Measurements from ENCODE around the gene KCNF1. TPM values are rescaled to one million over a fixed set of nuclear protein-coding genes. Genes with fewer than 3 reads are reported as not detected.

Gene KCNF1
- total RNA-seq, 1 experiment from 2014 or later, result 1.2 TPM

- Mint-ChIP-seq H3K27ac (no peak overlapping the region), H3K27me3 (ENCODE audit: low read depth) (no peaks in the 10 kb centered on the region; the same call in 1 of the 2 replicates), H3K4me1 (peaks cover 49% of the 10 kb centered on the region), H3K36me3 (no peaks in the 10 kb centered on the region), H3K9me3 (peaks cover 9% of the 10 kb centered on the region; the same call in 1 of the 2 replicates), H3K4me3 (no peak overlapping the region)
- ChIA-PET POLR2A (no interaction called here), CTCF (interaction anchor here (0.7 to 1.9 kb wide), 19 partner anchors 11 to 253 kb away, joined by 3 to 14 read pairs (median 5); partner anchors contain the start of gene KCNF1)
- no peak for DNase-seq (ENCODE audit: low spot score)
- ATAC-seq, result peak; percentile 23
- no peak for TF ChIP-seq RORB (CRISPR knock-in tag; IDR thresholded peaks at IDR 0.05)
- TF ChIP-seq, protein P1, sequence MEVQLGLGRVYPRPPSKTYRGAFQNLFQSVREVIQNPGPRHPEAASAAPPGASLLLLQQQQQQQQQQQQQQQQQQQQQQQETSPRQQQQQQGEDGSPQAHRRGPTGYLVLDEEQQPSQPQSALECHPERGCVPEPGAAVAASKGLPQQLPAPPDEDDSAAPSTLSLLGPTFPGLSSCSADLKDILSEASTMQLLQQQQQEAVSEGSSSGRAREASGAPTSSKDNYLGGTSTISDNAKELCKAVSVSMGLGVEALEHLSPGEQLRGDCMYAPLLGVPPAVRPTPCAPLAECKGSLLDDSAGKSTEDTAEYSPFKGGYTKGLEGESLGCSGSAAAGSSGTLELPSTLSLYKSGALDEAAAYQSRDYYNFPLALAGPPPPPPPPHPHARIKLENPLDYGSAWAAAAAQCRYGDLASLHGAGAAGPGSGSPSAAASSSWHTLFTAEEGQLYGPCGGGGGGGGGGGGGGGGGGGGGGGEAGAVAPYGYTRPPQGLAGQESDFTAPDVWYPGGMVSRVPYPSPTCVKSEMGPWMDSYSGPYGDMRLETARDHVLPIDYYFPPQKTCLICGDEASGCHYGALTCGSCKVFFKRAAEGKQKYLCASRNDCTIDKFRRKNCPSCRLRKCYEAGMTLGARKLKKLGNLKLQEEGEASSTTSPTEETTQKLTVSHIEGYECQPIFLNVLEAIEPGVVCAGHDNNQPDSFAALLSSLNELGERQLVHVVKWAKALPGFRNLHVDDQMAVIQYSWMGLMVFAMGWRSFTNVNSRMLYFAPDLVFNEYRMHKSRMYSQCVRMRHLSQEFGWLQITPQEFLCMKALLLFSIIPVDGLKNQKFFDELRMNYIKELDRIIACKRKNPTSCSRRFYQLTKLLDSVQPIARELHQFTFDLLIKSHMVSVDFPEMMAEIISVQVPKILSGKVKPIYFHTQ (CRISPR knock-in tag; IDR thresholded peaks at IDR 0.05), result no peak
- TF ChIP-seq TEAD4 (CRISPR knock-in tag; IDR thresholded peaks at IDR 0.05), result no peak
- no peak for TF ChIP-seq FOXK1 (CRISPR knock-in tag; IDR thresholded peaks at IDR 0.05)
- no peak for TF ChIP-seq ZNF671 (CRISPR knock-in tag; IDR thresholded peaks at IDR 0.05)
- TF ChIP-seq ESRRA (CRISPR knock-in tag; IDR thresholded peaks at IDR 0.05; ENCODE audit: borderline replicate concordance), result no peak
- TF ChIP-seq, protein P2, sequence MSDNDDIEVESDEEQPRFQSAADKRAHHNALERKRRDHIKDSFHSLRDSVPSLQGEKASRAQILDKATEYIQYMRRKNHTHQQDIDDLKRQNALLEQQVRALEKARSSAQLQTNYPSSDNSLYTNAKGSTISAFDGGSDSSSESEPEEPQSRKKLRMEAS (CRISPR knock-in tag; IDR thresholded peaks at IDR 0.05), result no peak
- TF ChIP-seq GTF2I (CRISPR knock-in tag; conservative IDR thresholded peaks at IDR 0.05), result no peak
- TF ChIP-seq, protein P3, sequence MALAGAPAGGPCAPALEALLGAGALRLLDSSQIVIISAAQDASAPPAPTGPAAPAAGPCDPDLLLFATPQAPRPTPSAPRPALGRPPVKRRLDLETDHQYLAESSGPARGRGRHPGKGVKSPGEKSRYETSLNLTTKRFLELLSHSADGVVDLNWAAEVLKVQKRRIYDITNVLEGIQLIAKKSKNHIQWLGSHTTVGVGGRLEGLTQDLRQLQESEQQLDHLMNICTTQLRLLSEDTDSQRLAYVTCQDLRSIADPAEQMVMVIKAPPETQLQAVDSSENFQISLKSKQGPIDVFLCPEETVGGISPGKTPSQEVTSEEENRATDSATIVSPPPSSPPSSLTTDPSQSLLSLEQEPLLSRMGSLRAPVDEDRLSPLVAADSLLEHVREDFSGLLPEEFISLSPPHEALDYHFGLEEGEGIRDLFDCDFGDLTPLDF (CRISPR knock-in tag; IDR thresholded peaks at IDR 0.05), result no peak
- no peak for TF ChIP-seq CREB1 (CRISPR knock-in tag; IDR thresholded peaks at IDR 0.05)
- no peak for TF ChIP-seq MXD4 (CRISPR knock-in tag; IDR thresholded peaks at IDR 0.05; ENCODE audit: borderline replicate concordance)
- TF ChIP-seq SMAD4 (CRISPR knock-in tag; IDR thresholded peaks at IDR 0.05), result no peak
- no peak for TF ChIP-seq ZNF425 (CRISPR knock-in tag; conservative IDR thresholded peaks at IDR 0.05)
These were observed 31.8 kb upstream of the KCNF1 start for GRCh38 chr2:10879624-10880585.

DNA sequence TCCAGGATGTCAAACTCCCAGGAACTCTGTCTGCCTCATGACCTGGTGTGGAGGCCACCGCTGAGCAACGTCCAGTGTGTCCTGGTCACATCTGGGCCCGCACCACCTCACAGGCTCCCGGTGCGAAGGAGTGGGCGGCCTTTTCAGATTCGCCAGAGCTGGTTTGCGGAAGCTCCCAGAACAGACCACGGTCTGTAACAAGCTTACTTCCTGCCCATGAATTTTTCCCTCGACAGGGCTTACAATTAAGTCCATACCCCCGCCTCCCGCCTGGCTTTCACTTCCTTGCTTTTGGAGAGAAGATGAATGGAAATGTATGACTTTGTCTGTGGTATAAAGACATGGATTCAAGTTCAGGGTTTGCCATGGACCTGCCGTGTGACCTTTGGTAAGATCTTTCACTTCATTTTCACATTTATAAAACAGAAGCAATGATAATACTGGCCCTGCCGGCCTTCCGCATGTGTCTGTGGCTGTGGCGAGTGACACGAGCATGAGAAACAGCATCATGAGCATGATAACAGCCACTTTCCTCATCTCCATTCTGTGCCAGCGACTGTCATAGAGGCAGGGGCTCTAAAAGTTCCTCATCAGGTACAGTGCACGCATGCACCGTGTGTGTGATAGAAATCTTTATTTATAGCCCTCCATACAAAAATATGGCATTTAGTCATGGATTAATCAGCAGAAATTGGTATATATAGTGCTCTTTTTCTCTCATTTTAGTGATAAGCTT is 31.0 kb upstream of the KCNF1 start:
- Mint-ChIP-seq H3K9me3 (peaks cover 9% of the 10 kb centered on the region; the same call in 1 of the 2 replicates), H3K4me1 (peaks cover 57% of the 10 kb centered on the region), H3K27ac (no peak overlapping the region), H3K4me3 (no peak overlapping the region), H3K36me3 (no peaks in the 10 kb centered on the region), H3K27me3 (ENCODE audit: low read depth) (no peaks in the 10 kb centered on the region; the same call in 1 of the 2 replicates)
- ChIA-PET POLR2A (no interaction called here), CTCF (interaction anchor here (0.7 to 1.9 kb wide), 17 partner anchors 12 to 252 kb away, joined by 3 to 14 read pairs (median 6); partner anchors contain the start of gene KCNF1)
- DNase-seq (ENCODE audit: low spot score) (no peak), ATAC-seq (no peak)
- TF ChIP-seq NFATC4 (CRISPR knock-in tag; IDR thresholded peaks at IDR 0.05) (no peak), CDX4 (CRISPR knock-in tag; IDR thresholded peaks at IDR 0.05; ENCODE audit: borderline replicate concordance) (no peak), CBFB (CRISPR knock-in tag; IDR thresholded peaks at IDR 0.05; ENCODE audit: low read depth) (no peak), E2F5 (CRISPR knock-in tag; IDR thresholded peaks at IDR 0.05) (no peak), NR2C2 (CRISPR knock-in tag; IDR thresholded peaks at IDR 0.05) (no peak), EMX1 (CRISPR knock-in tag; IDR thresholded peaks at IDR 0.05) (no peak)
- TF ChIP-seq, protein P4, sequence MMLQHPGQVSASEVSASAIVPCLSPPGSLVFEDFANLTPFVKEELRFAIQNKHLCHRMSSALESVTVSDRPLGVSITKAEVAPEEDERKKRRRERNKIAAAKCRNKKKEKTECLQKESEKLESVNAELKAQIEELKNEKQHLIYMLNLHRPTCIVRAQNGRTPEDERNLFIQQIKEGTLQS (CRISPR knock-in tag; conservative IDR thresholded peaks at IDR 0.05), result no peak
